GM23338 (cell line): ENCODE data around the gene TWF2. TPM values are rescaled to one million over a fixed set of nuclear protein-coding genes. Genes with fewer than 3 reads are reported as not detected.

Source experiments
- ATAC-seq: fragments of 200-7000 bp; cut with Tn5 transposase; 3 replicates; pipeline ENCODE4 v1.9.1; 2020
- DNase-seq: peaks from one replicate; pipeline ENCODE4 v3.0.0-alpha.2; 2015; ENCODE audit warnings: low spot score
- H2AFZ ChIP-seq: fragments of 200-600 bp; sonication (generic); 2 replicates; pipeline ENCODE4 v1.8.0; 2016; ENCODE audit warnings: antibody characterized with exemption, mild to moderate bottlenecking, moderate library complexity
- H3F3A ChIP-seq: fragments of 200-600 bp; sonication (generic); replicated peaks from 2 replicates; pipeline ENCODE4 v1.8.0; 2017; ENCODE audit warnings: antibody characterized with exemption, mixed run types, low read depth
- H3K27ac ChIP-seq: fragments of 200-600 bp; sonication (generic); 2 replicates; pipeline ENCODE4 v1.6.1; 2016; ENCODE audit warnings: low read depth
- H3K27me3 ChIP-seq: fragments of 200-600 bp; sonication (generic); 2 replicates; pipeline ENCODE4 v1.8.0; 2016; ENCODE audit warnings: mild to moderate bottlenecking, mixed run types, moderate library complexity; ENCODE audit not compliant: insufficient read depth
- H3K36me3 ChIP-seq: fragments of 200-600 bp; sonication (generic); 2 replicates; pipeline ENCODE4 v1.8.0; 2016; ENCODE audit warnings: mild to moderate bottlenecking; ENCODE audit not compliant: insufficient read depth
- H3K4me1 ChIP-seq: fragments of 200-600 bp; sonication (generic); 2 replicates; pipeline ENCODE4 v1.8.0; 2016; ENCODE audit warnings: mild to moderate bottlenecking, moderate library complexity; ENCODE audit not compliant: insufficient read depth
- H3K4me2 ChIP-seq: fragments of 200-600 bp; sonication (generic); 2 replicates; pipeline ENCODE4 v1.7.1; 2017; ENCODE audit warnings: mixed run types
- H3K4me3 ChIP-seq: fragments of 200-600 bp; sonication (generic); 2 replicates; pipeline ENCODE4 v1.6.1; 2016; ENCODE audit warnings: mixed run types
- H3K79me2 ChIP-seq: fragments of 200-600 bp; sonication (generic); replicated peaks from 2 replicates; pipeline ENCODE4 v1.8.0; 2017; ENCODE audit warnings: mild to moderate bottlenecking; ENCODE audit not compliant: insufficient read depth
- H3K9me2 ChIP-seq: fragments of 200-600 bp; sonication (generic); 2 replicates; pipeline ENCODE4 v1.8.0; 2017; ENCODE audit not compliant: insufficient read depth
- H4K20me1 ChIP-seq: fragments of 200-600 bp; sonication (generic); replicated peaks from 2 replicates; pipeline ENCODE4 v1.8.0; 2017; ENCODE audit warnings: mild to moderate bottlenecking; ENCODE audit not compliant: insufficient read depth
- H3K27ac Mint-ChIP-seq: 2 replicates; pipeline ENCODE4 v1.8.0; 2020; ENCODE audit warnings: inconsistent platforms, mild to moderate bottlenecking, moderate library complexity, mixed read lengths
- H3K27me3 Mint-ChIP-seq: 3 replicates; pipeline ENCODE4 v1.8.0; 2022; ENCODE audit warnings: low read depth, mild to moderate bottlenecking, moderate library complexity, mixed read lengths, inconsistent platforms; ENCODE audit not compliant: insufficient read depth, poor library complexity
- H3K36me3 Mint-ChIP-seq: 3 replicates; pipeline ENCODE4 v1.8.0; 2021; ENCODE audit warnings: low read depth, mild to moderate bottlenecking, inconsistent platforms, moderate library complexity, mixed read lengths
- H3K4me1 Mint-ChIP-seq: 3 replicates; pipeline ENCODE4 v1.8.0; 2020; ENCODE audit warnings: mild to moderate bottlenecking, inconsistent platforms, mixed read lengths
- H3K4me3 Mint-ChIP-seq: 3 replicates; pipeline ENCODE4 v1.8.0; 2021; ENCODE audit warnings: moderate library complexity, mild to moderate bottlenecking, inconsistent platforms, mixed read lengths
- H3K9me3 Mint-ChIP-seq: 3 replicates; pipeline ENCODE4 v1.8.0; 2020; ENCODE audit warnings: moderate library complexity, mild to moderate bottlenecking, inconsistent platforms, mixed read lengths
- CREB1 ChIP-seq: fragments of 250-450 bp; sonication (Bioruptor Pico); IDR thresholded peaks from 2 replicates; pipeline ENCODE4 v1.5.0; 2020; ENCODE audit warnings: low read depth, mild to moderate bottlenecking, moderate library complexity
- CTCF ChIP-seq, 2 experiments: fragments of 200-600 bp in 1 of 2; sonication (generic) in 1 of 2; conservative IDR thresholded peaks; 2 replicates each; pipeline versions ENCODE4 v1.5.1 to v1.6.1; 2016 to 2017; ENCODE audit warnings: antibody characterized with exemption in 2 of 2, low read depth in 2 of 2, mild to moderate bottlenecking in 2 of 2, moderate library complexity in 1 of 2
- ETS1 ChIP-seq: IDR thresholded peaks from 2 replicates; pipeline ENCODE4 v1.6.1; 2016; ENCODE audit warnings: antibody characterized with exemption
- EZH2 ChIP-seq: fragments of 200-600 bp; sonication (generic); IDR thresholded peaks from one replicate; pipeline ENCODE4 v1.8.0; 2017; ENCODE audit warnings: antibody characterized with exemption, mild to moderate bottlenecking, low read depth; ENCODE audit not compliant: unreplicated experiment
- EZH2phosphoT487 ChIP-seq: fragments of 200-600 bp; sonication (generic); IDR thresholded peaks from one replicate; pipeline ENCODE4 v1.8.1; 2018; ENCODE audit warnings: antibody characterized with exemption; ENCODE audit not compliant: unreplicated experiment
- JUNB ChIP-seq: IDR thresholded peaks from one replicate; pipeline ENCODE4 v1.6.1; 2016; ENCODE audit warnings: antibody characterized with exemption; ENCODE audit not compliant: unreplicated experiment
- NANOG ChIP-seq: IDR thresholded peaks from 2 replicates; pipeline ENCODE4 v1.6.1; 2016; ENCODE audit warnings: antibody characterized with exemption, borderline replicate concordance
- STAT1 ChIP-seq: IDR thresholded peaks from one replicate; pipeline ENCODE4 v1.6.1; 2016; ENCODE audit warnings: antibody characterized with exemption; ENCODE audit not compliant: unreplicated experiment
- ZNF114 ChIP-seq: fragments of 250-450 bp; sonication (Bioruptor Pico); IDR thresholded peaks from 2 replicates; pipeline ENCODE4 v1.5.0; 2020; ENCODE audit warnings: mild to moderate bottlenecking, moderate library complexity
- ZNF331 ChIP-seq: fragments of 250-450 bp; sonication (Bioruptor Pico); IDR thresholded peaks from 2 replicates; pipeline ENCODE4 v1.5.0; 2020; ENCODE audit warnings: low read depth, mild to moderate bottlenecking, moderate library complexity
- polyA plus RNA-seq: library from polyadenylated mRNA; unstranded; fragments of >200 nt; fragmentation: Nextera tagmentation; extraction: Ambion mirVana; gene quantifications from 2 replicates; pipeline ENCODE4 v1.2.1, GENCODE V29; 2016
- total RNA-seq: library from RNA; depleted of rRNA; stranded (reverse); fragments of >200 nt; shearing (Covaris generic); gene quantifications from 2 replicates; pipeline ENCODE4 v1.2.3, GENCODE V29; 2014
- TF ChIP-seq, protein P1 (sequence below): IDR thresholded peaks from one replicate; pipeline ENCODE4 v1.6.1; 2018; ENCODE audit warnings: antibody characterized with exemption; ENCODE audit not compliant: unreplicated experiment

The TWF2 gene
- total and polyA plus RNA-seq, 2 experiments from 2014 or later: 38.9 to 120 TPM

GRCh38 chr3:52196977-52197376, 42.0 kb downstream of the TWF2 start:
- no peak overlapping the region for H3K27ac ChIP-seq
- H3K79me2 ChIP-seq: peaks cover 12% of the 10 kb centered on the region
- DNase-seq: no peak
- Mint-ChIP-seq H3K27ac (no peak overlapping the region), H3K9me3 (peaks cover 4% of the 10 kb centered on the region; the same call in 1 of the 3 replicates), H3K27me3 (peaks cover 19% of the 10 kb centered on the region), H3K4me3 (peak overlapping the region; percentile 98; the same call in 2 of the 3 replicates), H3K36me3 (peaks cover 19% of the 10 kb centered on the region), H3K4me1 (peaks cover 14% of the 10 kb centered on the region)
- peaks cover 10% of the 10 kb centered on the region for H3K4me1 ChIP-seq
- H3K27me3 ChIP-seq: no peaks in the 10 kb centered on the region
- no peaks in the 10 kb centered on the region for H3K9me2 ChIP-seq
- no peak overlapping the region for H2AFZ ChIP-seq
- no peak for ATAC-seq
- H4K20me1 ChIP-seq: peaks cover 10% of the 10 kb centered on the region; the same call in 1 of the 2 replicates
- H3K36me3 ChIP-seq: peaks cover 27% of the 10 kb centered on the region
- TF ChIP-seq CTCF (conservative IDR thresholded peaks at IDR 0.05; ENCODE audit: low read depth in 2 of 2) (no peak), ETS1 (no peak), EZH2 (no peak), CREB1 (CRISPR knock-in tag) (no peak), STAT1 (no peak), EZH2phosphoT487 (no peak)
- TF ChIP-seq, protein P1, sequence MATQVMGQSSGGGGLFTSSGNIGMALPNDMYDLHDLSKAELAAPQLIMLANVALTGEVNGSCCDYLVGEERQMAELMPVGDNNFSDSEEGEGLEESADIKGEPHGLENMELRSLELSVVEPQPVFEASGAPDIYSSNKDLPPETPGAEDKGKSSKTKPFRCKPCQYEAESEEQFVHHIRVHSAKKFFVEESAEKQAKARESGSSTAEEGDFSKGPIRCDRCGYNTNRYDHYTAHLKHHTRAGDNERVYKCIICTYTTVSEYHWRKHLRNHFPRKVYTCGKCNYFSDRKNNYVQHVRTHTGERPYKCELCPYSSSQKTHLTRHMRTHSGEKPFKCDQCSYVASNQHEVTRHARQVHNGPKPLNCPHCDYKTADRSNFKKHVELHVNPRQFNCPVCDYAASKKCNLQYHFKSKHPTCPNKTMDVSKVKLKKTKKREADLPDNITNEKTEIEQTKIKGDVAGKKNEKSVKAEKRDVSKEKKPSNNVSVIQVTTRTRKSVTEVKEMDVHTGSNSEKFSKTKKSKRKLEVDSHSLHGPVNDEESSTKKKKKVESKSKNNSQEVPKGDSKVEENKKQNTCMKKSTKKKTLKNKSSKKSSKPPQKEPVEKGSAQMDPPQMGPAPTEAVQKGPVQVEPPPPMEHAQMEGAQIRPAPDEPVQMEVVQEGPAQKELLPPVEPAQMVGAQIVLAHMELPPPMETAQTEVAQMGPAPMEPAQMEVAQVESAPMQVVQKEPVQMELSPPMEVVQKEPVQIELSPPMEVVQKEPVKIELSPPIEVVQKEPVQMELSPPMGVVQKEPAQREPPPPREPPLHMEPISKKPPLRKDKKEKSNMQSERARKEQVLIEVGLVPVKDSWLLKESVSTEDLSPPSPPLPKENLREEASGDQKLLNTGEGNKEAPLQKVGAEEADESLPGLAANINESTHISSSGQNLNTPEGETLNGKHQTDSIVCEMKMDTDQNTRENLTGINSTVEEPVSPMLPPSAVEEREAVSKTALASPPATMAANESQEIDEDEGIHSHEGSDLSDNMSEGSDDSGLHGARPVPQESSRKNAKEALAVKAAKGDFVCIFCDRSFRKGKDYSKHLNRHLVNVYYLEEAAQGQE: no peak
- peaks cover 9% of the 10 kb centered on the region; the same call in 1 of the 2 replicates for H3F3A ChIP-seq
- H3K4me2 ChIP-seq: peak overlapping the region; percentile 100
- H3K4me3 ChIP-seq: peak overlapping the region; percentile 95; the same call in 1 of the 2 replicates

DNA sequence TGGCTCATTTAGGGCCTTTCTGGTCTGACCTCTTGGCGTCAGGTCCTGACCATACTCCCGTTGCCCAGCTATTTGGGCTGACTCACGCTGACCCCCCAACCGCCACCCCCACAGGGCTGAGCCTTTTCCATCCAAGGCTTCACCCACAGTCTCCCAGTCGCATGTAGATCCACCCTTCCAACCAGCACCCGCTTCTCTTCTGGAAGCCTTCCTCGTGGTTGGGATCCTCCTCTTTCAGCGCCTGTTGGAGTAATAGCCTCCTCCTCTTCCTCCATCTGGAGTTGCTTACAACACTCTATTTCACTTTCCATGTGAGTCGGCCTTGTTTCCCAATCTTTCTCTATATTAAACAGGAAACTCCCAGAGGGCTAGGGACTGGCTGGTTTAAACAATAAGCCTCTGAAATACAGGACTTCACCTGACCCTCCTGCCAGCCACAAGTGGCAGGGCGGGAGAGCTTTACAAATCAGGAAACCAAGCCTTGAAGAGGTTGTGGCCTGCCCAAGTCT, 43.1 kb downstream of the TWF2 start:
- no peak for ATAC-seq
- H3K36me3 ChIP-seq: peaks cover 17% of the 10 kb centered on the region
- TF ChIP-seq NANOG: no peak
- no peak for TF ChIP-seq CTCF (conservative IDR thresholded peaks at IDR 0.05; ENCODE audit: low read depth in 2 of 2)
- TF ChIP-seq JUNB: no peak
- no peak for TF ChIP-seq ZNF114 (CRISPR knock-in tag)
- TF ChIP-seq ZNF331 (CRISPR knock-in tag): no peak
- TF ChIP-seq STAT1: no peak
- TF ChIP-seq, protein P1: no peak
- no peak for TF ChIP-seq EZH2

More for the DNA sequence above, 43.1 kb downstream of the TWF2 start:
- Histone ChIP-seq H3K4me1 (peaks cover 10% of the 10 kb centered on the region), H3K27ac (no peak overlapping the region), H3K79me2 (peaks cover 12% of the 10 kb centered on the region), H2AFZ (no peak overlapping the region), H3K4me2 (no peak overlapping the region), H3K27me3 (no peaks in the 10 kb centered on the region), H3K4me3 (no peak overlapping the region), H3K9me2 (no peaks in the 10 kb centered on the region), H3F3A (peaks cover 7% of the 10 kb centered on the region; the same call in 1 of the 2 replicates), H4K20me1 (peaks cover 3% of the 10 kb centered on the region; the same call in 1 of the 2 replicates)
- Mint-ChIP-seq H3K9me3 (peaks cover 4% of the 10 kb centered on the region; the same call in 1 of the 3 replicates), H3K36me3 (peaks cover 10% of the 10 kb centered on the region), H3K27ac (no peak overlapping the region), H3K27me3 (peaks cover 20% of the 10 kb centered on the region), H3K4me1 (peaks cover 17% of the 10 kb centered on the region), H3K4me3 (no peak overlapping the region)
- no peak for DNase-seq
